Stimulated activated CD8-positive, alpha-beta memory T cell treated with anti-CD3 and anti-CD28 coated beads, Interleukin-7, amount 100 ng/mL, for 1 hour (primary cell): Measurements from ENCODE around the gene MKLN1.

Experiments
- DNase-seq, 2 donors: peaks; one replicate each; pipeline ENCODE4 v3.0.0-alpha.2; 2020; ENCODE audit warnings: low read depth in 2 of 2

MKLN1 gene

GRCh38 chr7:131546126-131546525 lies 218.4 kb downstream of the MKLN1 start:
- no peak for DNase-seq
